ENCODE results near the gene ZC3H18.

- TF ChIP-seq EZH2 (IDR thresholded peaks at IDR 0.05; ENCODE audit: low read depth): no peak
- no peak for TF ChIP-seq CTCF (conservative IDR thresholded peaks at IDR 0.05)
Measured at GRCh38 chr16:88599825-88600538, 29.8 kb downstream of the ZC3H18 start.
